ENCODE measurements around the gene TPCN1.

Gene TPCN1

DNA sequence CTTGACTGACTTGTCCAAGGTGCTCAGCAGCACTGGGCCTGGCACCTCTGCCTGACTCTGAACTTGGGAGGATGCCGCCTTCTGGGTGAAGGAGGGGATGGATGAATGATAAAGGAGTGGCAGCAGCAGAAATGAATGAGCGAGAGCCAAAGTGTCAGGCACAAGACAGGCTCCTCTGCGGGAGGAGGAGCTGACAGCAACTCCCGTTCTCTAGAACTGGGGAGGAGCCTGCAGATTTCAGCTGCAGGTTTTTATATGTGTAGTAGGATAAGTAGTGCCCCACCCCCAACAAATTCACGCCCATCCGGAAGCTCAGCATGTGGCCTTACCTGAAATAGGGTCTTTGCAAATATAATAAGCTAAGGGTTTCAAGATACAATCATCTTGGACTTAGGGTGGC lies 80.5 kb downstream of the TPCN1 start:
- TF ChIP-seq, protein P1, sequence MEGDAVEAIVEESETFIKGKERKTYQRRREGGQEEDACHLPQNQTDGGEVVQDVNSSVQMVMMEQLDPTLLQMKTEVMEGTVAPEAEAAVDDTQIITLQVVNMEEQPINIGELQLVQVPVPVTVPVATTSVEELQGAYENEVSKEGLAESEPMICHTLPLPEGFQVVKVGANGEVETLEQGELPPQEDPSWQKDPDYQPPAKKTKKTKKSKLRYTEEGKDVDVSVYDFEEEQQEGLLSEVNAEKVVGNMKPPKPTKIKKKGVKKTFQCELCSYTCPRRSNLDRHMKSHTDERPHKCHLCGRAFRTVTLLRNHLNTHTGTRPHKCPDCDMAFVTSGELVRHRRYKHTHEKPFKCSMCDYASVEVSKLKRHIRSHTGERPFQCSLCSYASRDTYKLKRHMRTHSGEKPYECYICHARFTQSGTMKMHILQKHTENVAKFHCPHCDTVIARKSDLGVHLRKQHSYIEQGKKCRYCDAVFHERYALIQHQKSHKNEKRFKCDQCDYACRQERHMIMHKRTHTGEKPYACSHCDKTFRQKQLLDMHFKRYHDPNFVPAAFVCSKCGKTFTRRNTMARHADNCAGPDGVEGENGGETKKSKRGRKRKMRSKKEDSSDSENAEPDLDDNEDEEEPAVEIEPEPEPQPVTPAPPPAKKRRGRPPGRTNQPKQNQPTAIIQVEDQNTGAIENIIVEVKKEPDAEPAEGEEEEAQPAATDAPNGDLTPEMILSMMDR (conservative IDR thresholded peaks at IDR 0.05; ENCODE audit: control insufficient read depth, insufficient read depth, low read depth, low read length): no peak
- no peak overlapping the region for H3K4me3 ChIP-seq (ENCODE audit: control insufficient read depth, low read depth, low read length)
- DNase-seq (ENCODE audit: low read depth): no peak

DNA sequence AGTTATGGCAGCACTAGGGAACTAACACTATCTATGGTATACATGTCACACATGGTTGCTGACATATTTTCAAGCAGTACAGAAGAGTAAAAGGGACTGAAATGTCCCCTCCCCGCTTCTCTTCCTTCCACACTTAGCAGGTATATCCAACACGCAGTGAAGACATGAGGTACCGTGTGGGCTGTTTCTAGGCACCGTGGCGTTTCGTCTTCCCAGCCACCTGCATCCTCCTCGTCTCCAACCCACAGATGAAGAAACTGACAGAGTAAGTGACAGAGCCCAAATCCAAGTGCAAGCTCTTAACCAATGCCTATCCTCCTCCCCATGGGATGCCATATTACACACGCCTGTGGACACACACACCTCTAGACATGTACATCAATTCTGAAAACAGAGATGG lies 81.2 kb downstream of the TPCN1 start:
- H3K4me3 ChIP-seq (ENCODE audit: control insufficient read depth, low read depth, low read length): no peak overlapping the region
- DNase-seq (ENCODE audit: low read depth): no peak
- TF ChIP-seq, protein P1 (conservative IDR thresholded peaks at IDR 0.05; ENCODE audit: control insufficient read depth, insufficient read depth, low read depth, low read length): no peak

DNA sequence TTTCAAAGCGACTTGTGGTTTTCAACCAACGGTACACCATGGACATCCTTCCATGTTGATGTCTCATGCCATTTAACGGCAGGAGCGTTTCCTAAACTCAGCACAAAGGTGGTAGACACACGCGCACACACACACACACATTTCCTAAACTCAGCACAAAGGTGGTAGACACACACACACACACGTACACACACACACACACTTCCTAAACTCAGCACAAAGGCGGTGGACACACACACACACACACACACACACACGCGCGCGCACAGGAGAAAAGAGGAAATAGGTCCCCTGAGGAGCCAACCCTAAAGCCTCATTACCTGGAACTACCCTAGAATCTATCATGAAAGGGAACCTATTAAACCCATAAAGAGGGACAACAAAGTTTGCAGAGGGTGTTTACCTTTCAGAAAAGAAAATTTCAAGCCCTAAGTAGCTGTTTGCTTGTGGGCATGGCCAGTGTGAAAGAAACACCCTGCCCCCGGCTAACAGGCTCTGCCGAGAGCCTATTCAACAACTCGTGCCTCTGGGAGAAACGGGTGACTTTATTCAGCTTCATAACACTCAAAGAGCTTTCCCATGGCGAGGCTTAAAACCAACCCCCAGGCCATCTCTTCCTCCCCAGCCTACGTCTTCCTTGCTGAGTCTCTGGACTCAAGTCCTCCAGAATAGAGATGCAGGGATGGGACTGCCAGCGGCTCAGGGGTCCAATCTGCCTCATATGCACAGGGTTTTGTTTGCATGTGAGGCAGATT lies 81.8 kb downstream of the TPCN1 start:
- TF ChIP-seq, protein P1 (conservative IDR thresholded peaks at IDR 0.05; ENCODE audit: control insufficient read depth, insufficient read depth, low read depth, low read length): no peak
- DNase-seq (ENCODE audit: low read depth): no peak
- no peak overlapping the region for H3K4me3 ChIP-seq (ENCODE audit: control insufficient read depth, low read depth, low read length)

DNA sequence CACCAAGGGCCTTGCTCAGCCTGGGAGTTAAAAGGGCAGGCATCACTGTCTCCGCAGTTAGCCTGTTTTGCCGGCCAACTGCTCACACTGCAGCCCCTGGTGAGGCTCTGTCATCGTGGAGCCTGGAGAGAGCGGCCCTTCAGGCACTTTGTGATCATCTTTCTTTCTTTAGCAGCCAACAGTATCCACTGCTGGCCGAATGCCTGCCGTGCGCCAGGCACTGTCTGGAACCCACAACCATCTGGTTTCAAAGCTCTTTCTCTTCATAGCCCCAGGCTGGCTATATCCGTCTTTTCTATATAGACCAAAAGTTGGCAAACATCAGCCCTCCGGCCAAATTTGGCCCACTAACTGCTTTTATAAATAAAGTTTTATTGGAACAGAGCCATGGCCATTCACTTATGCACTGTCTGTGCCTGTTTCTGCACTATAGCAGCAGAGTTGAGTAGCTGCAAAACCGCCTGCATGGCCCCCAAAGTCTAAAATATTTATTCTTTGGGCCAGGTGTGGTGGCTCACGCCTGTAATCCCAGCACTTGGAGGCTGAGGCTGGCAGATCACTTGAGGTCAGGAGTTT lies 84.1 kb downstream of the TPCN1 start:
- DNase-seq (ENCODE audit: low read depth): no peak
- TF ChIP-seq, protein P1 (conservative IDR thresholded peaks at IDR 0.05; ENCODE audit: control insufficient read depth, insufficient read depth, low read depth, low read length): no peak
- H3K4me3 ChIP-seq (ENCODE audit: control insufficient read depth, low read depth, low read length): no peak overlapping the region

DNA sequence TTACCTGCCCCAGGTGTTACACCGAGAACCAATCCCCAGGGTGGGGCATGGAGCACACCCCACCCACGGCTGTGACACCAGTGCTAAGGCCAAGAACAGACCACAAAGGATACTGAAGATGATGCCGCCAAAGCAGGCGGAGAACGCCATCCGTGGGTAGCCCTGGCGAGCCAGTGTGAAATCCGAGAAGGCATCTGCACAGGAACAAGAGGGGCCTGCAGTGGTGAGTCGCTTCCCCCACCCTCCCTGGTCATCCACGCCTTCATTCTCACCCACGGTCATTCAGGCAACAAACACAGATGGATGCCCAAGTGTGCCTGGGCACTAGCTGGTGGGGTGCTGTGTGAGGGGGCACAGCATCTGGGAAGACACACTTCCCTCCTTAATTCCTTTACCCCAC lies 85.1 kb downstream of the TPCN1 start:
- H3K4me3 ChIP-seq (ENCODE audit: control insufficient read depth, low read depth, low read length): no peak overlapping the region
- TF ChIP-seq, protein P1 (conservative IDR thresholded peaks at IDR 0.05; ENCODE audit: control insufficient read depth, insufficient read depth, low read depth, low read length): no peak
- peak; percentile 22 for DNase-seq (ENCODE audit: low read depth)

DNA sequence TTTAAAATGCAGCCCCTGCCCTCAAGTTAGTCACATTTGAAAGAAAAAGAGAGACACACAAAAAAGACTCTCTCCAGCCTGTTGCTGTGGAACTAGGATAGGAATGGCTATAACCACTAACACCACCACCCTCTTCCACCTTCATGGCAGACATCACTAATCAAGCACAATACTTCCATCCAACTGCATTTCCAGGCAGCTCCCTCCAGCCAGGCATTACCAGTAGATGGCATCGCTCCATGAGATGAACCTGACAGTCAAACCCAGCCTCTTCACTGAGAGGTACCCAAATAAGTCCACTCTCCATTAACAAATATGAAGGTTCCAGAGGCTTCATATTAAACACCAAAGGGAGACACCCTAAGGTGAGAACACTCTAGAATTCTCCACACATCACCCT lies 89.2 kb downstream of the TPCN1 start:
- no peak overlapping the region for H3K4me3 ChIP-seq (ENCODE audit: control insufficient read depth, low read depth, low read length)
- TF ChIP-seq, protein P1 (conservative IDR thresholded peaks at IDR 0.05; ENCODE audit: control insufficient read depth, insufficient read depth, low read depth, low read length): peak; percentile 12
- DNase-seq (ENCODE audit: low read depth): peak; percentile 28
